ENCODE measurements around the gene ZDHHC1.

The ZDHHC1 gene

DNA sequence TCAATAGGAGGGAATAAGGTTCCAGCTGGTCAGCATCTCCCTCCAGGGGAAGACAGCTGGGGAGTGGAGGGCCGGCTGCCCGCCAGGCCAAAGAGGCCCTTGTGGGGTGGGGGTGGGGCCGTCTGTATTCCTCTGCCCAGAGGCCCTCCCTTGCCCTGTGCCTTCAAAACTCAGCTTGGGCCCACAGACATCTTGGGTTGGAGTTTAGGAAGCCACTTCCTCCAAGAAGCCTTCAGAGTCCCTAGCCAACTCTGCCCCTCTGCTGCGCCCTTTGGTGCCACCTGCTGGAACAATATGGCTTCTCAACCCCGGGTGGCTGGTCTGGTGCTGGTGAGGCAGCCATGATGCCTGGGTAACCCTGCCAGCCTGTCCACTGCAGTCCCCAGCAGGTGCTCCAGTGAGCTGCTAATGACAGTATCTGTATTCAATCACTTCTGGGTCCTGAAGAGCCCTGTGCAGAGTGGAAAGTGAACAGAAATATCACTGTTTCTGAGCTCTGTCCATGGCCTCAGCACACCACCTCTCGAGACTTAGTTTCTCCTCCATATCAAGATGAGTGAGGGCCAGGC lies 31.3 kb upstream of the ZDHHC1 start:
- peak; percentile 78 to 80 for DNase-seq

DNA sequence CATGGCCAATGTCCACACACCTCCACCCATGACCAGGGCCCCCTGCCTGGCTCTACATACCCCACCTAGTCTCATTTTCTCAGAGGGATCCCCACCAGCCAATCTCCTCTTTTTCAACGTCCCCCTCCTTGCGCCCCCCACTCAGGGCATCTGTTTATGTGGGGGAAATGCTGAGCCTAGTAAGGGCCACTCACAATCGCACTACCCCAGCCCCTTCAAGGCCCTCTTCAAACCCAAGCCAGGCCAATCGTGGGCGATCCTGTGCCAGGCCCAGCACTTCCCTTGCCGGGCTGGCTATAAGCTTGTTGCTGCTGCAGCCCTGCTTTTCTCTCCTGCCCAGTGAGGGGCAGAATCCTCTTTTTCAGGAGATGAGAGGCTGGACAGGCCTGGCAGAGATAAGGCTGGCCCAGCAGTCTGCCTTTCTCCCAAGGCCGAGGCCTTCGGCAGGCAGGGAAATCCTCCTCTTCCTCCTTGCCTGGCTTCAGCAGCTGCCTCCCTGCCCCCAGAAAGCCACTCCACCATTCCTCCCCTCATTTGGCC lies 30.8 kb upstream of the ZDHHC1 start:
- DNase-seq, result no peak

DNA sequence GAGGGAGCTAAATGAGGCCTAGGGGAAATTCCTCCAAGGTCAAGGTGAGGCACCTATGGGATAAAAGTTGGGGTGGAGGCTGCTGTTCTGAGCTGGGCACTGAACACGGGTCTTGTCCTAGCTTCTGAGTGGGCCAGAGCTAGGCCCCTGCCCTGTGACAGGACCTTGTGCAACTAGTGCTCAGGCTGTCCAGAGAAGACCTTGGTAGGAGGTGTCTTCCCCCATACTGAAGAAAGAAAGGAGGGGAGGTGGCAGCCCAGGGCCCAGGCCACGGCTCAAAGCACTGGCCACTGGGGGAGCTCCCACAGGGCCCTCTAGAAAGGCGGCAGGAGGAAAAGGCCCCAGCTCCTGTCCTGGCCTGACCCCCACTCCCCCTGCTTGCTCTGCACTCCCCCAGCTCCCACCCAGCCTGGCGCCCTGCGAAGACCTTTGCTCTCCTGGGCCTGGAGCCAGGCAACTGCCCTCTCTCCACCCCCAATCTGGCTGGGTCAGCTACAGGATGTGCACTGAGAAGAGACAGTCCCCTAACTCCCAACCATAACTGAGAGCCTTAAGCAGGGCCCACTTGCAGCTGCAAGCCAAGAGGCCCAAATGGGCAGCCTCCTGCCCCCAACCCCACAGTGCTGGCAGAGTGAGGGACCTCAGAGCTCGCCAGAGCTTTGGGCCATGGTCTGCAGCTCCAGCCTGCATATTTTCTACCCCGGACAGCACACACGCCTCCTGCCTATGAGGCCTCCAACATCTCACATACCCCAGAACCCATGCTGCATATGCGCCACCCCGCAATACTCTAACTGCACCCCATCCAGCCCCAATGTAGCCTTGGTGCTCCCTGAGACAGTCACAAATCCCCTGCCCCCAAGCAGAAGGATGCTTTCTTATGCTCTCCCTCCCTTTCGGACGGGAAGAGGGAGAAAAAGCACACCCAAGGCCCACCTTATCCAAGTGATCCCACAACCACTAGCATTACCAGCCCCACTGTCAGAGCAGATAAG lies 29.9 kb upstream of the ZDHHC1 start:
- DNase-seq, result no peak

DNA sequence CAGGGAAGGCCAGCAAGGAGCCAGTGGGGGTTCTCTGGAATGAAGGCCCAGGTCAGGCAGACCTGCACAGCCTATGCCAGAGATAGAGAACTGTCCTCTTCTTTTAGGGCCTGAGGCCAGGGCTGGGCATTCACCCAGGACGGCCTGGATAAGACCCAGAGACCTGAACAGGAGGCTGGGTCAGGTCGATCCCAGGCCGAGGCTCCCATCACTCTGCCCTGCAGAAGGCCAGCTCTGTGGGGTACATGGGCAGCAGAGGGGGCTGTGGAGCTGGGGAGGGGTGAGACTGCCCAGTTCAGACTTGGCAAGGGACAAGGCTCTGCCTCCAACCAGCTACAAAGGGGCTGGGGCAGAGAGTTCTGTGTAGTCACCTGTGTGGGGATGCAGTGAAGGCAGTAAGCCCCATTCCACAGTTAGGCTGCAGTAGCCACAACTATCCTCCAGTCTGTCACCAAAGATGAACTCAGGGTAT lies 29.2 kb upstream of the ZDHHC1 start:
- no peak for DNase-seq

DNA sequence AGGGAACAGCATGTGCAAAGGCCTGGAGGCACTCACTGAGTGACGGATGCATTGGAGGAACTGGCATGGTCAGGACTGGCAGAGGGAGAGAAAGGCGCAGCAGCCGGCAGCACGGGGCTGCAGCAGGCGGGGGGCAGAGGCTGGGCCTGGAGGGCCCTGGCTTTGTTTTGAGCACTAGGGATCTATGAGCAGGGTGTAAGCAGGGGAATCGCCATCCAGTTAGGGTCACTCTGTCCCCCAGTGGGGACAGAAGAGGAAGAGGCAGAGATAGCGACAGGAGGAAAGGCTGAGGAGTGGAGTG lies 28.8 kb upstream of the ZDHHC1 start:
- DNase-seq, result no peak

DNA sequence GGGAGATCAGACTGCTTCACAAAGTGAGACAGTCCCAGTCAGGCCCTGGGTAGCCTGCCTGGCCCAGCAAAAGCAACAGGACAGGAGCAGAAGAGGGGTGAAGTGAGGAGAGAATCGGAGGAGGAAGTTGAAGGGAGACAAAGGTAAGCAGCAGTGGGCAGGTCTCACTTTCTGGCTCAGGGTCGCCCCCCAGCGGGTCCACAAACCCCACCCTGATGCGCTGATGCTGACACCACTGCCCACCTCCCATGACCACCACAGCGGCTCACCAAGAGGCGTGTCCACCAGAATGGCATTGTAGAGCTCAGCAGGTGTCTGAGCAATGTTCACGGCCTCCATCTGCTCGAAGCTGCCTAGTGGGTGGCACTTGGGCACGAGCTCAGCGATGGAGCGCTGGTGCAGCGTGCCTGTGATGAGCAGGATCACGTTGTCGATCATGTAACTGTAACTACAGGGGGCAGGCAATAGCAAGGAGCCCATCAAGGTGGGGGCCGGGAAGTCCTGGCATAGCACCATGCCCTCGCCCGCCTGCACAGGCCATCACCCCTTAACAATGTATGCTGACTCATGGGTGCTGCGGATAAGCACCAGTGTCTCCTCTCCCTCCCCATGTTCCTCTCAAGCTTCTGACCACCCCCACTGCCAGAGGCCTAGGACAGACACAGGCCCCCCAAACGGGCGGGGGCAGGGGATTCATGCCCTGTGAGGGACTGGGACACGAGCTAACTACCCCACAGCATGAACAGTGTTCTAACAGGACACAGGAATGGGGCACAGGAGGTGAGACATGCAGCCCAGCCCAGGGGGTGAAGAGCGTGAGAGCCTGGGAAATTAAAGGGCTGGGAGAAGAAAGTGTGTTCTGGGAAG lies 28.2 kb upstream of the ZDHHC1 start:
- no peak for DNase-seq

DNA sequence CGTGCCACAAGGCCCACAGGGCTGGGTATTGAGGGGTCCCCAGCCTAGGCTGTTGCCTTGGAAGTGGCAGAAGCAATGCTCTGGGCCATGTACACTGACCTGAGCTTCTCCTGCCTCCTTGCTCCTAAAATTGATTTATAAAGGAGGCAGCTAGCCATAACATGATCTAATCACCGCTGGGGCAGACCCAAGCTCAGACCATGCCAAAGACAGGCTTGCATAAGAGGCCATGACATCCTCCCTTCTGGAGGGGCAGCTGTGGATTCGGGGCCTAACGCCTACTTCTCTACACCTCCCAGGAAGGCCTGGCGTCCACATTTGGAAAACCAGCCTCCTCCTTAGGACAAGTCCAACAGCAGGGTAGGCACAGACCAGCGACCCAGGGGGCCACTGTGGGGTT lies 27.0 kb upstream of the ZDHHC1 start:
- DNase-seq, result no peak

DNA sequence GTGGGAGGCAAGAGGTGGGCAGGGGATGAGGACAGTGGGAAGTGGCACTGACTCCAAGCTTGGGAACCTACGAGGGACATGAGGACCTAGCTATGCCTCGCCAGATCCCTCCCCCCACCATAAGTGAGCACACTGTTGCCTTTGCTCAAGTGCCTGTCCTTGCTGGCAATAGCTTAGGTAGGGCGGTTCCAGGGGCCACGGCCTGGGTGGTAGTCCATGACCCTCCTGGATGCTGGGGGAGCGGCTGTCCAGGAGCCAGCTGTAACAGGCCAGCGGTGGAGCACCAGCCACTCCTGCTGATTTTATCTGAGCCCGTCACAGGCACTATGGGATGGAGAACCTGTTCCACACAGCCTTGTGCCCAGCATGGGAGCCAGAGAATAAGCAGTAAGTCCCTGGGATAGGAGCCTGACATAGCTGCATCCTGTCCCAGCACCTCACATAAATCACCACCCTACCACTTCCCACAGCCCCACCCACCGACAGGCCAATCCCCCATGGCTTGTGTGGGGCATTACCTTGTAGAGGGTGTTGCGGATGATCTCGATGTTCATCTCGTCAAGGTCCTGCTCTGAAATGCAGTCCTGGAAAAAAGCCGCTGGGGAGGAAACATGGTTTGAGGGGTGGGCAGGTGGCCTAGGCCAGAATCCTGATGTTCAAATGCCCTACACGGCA lies 26.4 kb upstream of the ZDHHC1 start:
- no peak for DNase-seq

DNA sequence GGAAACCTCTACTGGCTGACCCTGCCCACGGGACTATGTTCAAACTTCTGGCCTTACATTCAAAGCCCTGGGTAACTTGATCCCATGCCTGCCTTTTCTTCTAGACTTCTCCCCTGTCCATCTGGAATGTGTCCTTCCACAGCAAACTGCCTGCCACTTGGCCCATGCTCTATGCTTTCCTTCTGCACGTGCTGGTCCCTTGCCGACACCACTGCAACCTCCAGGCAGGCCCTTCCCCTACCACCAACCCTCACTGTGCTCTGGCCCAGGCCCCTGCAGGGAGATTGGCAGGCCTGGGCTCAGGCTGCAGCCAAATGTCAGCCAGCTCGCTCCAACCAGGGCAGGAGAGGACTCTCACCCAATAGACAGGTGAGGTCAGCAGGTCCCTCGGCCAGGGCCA lies 25.6 kb upstream of the ZDHHC1 start:
- no peak for DNase-seq

DNA sequence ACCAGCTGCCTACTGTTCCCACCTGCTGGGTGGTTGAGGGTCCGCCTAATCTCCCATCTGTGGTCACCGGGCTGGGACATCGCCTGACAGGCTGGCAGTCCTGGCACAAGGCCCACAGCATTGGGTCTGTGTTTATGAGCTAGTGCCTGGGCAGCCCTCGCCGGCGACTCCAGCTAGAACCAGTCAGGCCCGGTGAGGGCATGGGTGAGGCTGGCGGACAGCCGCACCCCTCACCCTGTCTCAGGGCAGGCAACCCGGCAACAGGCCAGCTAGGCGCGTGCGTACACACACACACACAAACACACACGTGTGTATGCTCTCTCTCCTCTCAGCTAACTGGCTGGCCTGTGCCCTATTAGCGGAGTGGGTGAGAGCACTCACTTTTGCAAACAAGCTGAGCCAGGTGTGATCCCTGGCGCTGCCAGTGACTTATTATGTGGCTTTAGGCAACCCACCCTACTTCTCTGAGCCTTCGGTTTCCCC lies 25.0 kb upstream of the ZDHHC1 start:
- DNase-seq, result no peak

DNA sequence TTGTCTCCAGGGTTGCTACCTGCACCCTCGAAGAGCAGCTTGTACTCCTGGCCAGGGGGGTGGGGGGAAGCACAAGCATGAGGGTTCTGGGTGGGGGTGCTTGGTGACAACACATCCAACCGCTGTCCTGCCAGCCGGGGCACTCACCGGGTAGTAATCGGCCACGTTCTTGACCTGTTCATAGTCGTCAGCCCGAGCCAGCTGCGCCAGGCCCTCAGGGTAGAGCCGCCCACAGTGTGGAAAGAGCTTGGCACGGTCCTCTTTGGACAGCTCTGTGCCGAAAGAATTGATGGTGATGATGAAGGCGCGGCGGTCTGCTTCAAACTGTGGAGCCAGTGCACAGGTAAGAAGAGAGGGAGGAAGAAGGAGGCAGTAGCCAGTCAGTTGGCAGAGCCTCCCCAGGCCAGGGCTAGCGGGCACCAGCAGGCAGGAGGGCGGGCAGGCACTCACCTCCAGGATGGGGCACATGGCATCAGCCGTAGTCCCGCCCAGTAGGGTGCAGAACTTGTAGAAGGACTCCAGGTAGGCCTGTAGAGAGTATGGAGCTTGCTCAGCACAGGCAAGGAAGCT lies 22.6 kb upstream of the ZDHHC1 start:
- DNase-seq, result no peak

DNA sequence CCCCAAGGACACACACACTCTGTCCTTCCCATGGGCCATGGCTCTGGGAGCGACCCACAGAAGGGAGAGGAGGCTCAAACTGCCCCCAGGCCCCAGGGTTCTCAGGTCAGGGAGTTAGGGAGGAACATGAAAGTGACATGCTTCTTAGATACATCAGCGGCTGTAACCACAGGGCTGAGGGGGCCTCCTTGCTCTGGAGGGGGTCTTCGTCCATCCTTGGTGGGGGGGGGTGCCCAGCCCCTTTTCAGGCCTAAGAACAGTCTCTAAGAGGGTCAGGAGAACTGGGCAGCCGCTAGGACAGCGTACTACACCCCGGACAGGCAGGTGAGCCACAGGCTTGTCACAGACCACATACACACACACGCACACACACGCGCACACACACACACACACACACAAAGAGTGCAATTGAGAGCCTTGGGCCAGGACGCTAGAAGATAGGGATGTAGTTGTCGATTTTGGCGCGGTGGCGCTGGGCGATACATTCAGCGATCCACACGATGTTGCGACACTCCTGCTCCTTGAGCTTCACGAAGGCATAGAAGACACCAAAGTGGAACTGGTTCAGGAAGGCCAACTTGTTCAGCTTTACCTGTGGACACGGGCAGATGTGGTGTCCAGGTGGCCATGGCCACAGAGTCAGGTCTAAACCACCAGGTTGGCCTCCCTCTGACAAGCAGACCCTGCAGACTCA lies 22.0 kb upstream of the ZDHHC1 start:
- no peak for DNase-seq

DNA sequence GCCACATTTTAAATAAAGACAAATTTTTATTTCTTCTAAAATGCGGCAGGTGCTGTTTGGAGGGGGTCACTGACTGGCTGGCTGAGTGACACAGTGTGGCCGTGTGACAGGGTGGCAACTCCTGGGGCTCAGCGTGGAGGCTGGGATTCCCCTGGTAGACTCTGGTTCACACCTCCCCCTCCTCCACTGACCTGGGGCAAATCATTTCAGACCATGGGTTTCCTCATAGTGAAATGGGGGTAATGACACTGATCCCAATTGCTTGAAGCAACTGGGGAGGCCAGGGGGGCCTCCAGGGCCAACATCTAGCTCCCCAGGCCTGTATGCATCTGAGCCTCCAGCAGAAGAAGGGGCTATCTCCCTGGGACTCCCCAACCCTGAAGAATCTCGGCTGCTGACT lies 21.2 kb upstream of the ZDHHC1 start:
- no peak for DNase-seq

DNA sequence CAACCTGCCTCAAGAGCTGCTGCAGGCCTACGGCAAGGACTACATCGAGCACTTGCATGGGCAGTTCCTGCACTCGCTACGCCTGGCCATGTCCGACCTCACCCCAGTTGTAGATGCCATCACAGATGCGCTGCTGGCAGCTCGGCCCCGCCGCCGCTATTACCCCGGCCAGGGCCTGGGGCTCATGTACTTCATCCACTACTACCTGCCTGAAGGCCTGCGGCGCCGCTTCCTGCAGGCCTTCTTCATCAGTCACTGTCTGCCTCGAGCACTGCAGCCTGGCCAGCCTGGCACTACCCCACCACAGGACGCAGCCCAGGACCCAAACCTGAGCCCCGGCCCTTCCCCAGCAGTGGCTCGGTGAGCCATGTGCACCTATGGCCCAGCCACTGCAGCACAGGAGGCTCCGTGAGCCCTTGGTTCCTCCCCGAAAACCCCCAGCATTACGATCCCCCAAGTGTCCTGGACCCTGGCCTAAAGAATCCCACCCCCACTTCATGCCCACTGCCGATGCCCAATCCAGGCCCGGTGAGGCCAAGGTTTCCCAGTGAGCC lies 20.4 kb upstream of the ZDHHC1 start:
- DNase-seq, result no peak

DNA sequence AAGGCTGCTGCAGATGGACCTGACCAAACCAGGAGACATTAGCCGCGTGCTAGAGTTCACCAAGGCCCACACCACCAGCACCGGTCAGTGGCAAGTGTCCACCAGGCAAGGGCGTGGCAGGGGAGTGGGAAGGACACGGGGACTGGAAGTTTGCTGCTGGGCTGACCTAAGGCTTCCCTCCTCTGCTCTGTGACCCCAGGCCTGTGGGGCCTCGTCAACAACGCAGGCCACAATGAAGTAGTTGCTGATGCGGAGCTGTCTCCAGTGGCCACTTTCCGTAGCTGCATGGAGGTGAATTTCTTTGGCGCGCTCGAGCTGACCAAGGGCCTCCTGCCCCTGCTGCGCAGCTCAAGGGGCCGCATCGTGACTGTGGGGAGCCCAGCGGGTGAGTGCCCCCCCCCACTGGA lies 19.5 kb upstream of the ZDHHC1 start:
- DNase-seq, result no peak

DNA sequence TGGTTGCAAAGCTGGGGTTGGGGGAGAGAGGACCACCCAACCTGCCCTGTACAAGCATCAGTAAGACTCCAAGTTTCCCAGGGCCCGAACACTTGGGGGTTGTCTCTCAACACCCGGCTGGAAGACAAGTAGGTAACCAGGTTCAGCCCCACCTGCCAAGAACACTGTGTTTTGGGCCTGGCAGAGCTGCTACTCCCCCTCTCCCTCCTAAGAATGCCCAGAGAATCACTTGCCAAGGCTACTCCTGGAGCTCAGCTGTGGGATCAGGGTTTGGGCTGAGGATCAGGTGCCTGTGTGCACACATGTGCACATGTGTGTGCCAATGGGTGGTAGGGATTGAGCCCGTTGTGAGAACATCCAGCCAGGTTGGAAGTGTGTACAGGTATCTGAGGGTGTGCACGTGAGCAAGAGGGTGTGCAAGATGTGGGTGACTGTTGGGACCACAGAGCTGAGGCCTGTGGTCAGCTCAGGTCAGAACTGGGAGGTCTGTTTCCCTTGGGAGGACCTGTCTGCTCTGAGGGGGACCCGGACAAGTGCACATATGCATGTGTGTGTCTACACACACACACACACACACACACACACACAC lies 16.9 kb upstream of the ZDHHC1 start:
- no peak for DNase-seq

DNA sequence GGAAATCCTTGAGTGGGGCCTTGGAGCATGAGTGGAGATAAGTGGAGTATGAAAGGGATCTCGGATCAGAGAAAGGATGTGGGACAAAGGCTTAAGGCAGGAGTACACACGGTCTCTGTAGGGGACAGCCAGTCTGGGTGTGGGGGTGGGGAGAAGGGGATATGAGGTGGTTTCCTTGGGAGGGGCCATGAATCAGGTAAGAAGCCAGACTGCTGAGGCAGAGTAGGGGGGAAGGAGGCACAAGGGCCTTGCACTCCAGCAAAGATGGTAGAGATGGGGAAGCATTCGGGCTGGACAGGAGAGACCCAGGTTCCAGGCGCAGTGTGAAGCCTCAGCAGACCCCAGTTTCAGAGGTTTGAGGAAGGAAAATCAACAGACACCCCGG lies 16.2 kb upstream of the ZDHHC1 start:
- DNase-seq, result no peak

DNA sequence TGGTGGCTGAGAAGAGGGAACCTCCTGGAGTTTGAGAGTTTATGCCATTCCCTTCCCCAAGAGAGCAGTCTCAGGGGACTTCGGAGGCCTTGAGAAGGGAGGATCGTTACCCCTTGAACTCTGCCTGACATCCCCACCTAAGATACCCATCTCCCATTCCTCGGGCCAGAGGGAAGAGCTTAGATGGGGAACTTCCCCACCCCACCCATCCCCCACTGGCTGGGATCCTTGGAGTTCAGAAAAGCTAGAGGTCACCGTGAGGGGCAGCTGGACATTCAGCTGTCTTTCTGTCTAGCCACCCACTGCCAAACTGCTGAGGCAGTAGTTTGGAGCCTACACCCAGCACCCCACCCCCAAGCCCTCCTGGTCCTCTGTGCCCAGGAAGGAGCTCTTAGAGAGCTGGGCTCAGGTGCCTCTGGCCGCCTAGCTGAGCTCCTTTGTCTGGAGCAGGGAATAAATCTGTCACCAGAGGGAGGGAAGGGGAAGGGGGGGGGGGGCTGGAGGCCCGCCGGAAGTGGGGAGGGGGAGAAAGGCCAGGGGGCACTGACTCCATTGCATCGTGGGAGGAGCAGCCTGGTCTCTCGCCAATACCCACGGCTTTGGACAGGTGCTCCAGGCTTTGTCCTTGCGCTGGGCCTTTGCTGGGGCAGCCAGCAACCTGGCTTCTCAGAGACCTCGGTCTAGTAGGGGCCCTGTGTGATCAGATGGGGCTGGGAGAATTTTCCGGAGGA lies 15.7 kb upstream of the ZDHHC1 start:
- no peak for DNase-seq

DNA sequence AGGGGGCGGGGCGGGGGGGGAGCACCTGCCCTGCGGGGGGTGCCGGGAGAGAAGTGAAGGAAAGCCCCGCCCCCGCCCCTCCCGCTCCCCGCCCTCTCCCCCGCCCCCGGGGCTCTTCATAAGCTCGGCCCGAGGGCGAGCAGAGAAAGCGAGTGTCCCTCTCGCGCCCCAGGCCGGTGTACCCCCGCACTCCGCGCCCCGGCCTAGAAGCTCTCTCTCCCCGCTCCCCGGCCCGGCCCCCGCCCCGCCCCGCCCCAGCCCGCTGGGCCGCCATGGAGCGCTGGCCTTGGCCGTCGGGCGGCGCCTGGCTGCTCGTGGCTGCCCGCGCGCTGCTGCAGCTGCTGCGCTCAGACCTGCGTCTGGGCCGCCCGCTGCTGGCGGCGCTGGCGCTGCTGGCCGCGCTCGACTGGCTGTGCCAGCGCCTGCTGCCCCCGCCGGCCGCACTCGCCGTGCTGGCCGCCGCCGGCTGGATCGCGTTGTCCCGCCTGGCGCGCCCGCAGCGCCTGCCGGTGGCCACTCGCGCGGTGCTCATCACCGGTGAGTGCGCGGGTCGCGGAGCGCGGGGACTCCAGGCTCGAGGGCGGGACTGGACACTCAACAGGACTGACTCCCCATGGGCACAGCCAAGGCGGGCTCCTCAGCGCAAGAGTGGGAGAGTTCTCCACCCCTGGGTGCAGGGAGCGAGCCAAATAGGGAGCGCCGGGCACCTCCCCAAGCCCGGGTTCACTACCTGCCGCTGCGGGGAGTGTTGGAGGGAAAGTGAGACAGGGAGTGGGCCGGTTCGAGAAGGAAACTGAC lies 14.9 kb upstream of the ZDHHC1 start, which contains the start of gene HSD11B2:
TSS of gene HSD11B2 (plus strand) at position 145 of the 798 bp plus-strand sequence. CDS start at position 273, 128 bp downstream.
- no peak for DNase-seq

Measured in stimulated activated CD4-positive, alpha-beta T cell treated with anti-CD3 and anti-CD28 coated beads, Interleukin-2, amount 100 ng/mL, for 48 hours (primary cell).